ENCODE data around the gene DPYD.

DPYD gene

DNA sequence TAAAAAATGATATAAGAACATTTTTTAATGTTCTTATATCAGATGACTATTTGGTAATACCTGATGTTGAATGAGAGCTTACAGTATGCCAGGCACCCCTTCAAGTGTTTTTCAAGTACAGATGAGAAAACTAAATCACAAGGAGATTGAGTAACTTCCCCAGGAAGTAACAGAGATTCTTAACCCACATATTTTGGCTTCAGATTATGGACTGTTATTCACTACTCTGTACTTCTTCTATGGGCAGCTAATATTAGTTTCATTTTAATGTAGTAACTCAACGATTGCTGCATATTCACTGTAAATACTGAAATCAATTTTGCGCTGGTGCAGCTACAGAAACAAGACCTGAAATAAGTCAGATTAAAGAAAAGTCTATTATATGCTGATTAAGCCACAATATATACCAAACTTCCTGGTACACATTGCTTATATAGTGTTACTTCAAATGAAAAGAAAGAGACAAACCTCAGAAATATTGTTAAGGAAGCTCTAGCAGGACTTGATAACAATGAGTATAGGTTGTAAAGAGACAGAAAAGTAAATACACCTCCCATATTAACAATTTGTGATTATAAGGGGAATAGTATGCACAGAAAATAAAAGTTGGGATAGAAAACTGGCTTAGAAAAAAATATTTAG lies 19.7 kb downstream of the DPYD start:
- H4K20me1 ChIP-seq (ENCODE audit: low read depth, low read length): no peaks in the 10 kb centered on the region
- no peaks in the 10 kb centered on the region for H3K9me2 ChIP-seq (replicated peaks; ENCODE audit: insufficient read depth, low read length)
- TF ChIP-seq, protein P1, sequence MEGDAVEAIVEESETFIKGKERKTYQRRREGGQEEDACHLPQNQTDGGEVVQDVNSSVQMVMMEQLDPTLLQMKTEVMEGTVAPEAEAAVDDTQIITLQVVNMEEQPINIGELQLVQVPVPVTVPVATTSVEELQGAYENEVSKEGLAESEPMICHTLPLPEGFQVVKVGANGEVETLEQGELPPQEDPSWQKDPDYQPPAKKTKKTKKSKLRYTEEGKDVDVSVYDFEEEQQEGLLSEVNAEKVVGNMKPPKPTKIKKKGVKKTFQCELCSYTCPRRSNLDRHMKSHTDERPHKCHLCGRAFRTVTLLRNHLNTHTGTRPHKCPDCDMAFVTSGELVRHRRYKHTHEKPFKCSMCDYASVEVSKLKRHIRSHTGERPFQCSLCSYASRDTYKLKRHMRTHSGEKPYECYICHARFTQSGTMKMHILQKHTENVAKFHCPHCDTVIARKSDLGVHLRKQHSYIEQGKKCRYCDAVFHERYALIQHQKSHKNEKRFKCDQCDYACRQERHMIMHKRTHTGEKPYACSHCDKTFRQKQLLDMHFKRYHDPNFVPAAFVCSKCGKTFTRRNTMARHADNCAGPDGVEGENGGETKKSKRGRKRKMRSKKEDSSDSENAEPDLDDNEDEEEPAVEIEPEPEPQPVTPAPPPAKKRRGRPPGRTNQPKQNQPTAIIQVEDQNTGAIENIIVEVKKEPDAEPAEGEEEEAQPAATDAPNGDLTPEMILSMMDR (IDR thresholded peaks at IDR 0.05; ENCODE audit: insufficient read depth, low read length, poor library complexity, severe bottlenecking): no peak
- no peak for TF ChIP-seq EZH2phosphoT487 (conservative IDR thresholded peaks at IDR 0.05; ENCODE audit: low read length)
- H3K27me3 ChIP-seq (ENCODE audit: low read length): no peaks in the 10 kb centered on the region
- H2AFZ ChIP-seq (ENCODE audit: low read depth, low read length, severe bottlenecking): no peak overlapping the region
- H3K36me3 ChIP-seq (ENCODE audit: low read length): no peaks in the 10 kb centered on the region; the same call in none of the 2 replicates
- no peak overlapping the region for H3K4me2 ChIP-seq (ENCODE audit: low read depth, low read length, poor library complexity, severe bottlenecking)
- H3K4me3 ChIP-seq (ENCODE audit: insufficient read depth, low read length, poor library complexity, severe bottlenecking): no peak overlapping the region
- H3K79me2 ChIP-seq (ENCODE audit: insufficient read depth, low read length): no peaks in the 10 kb centered on the region
- no peak overlapping the region for H3K27ac ChIP-seq (ENCODE audit: low read depth, low read length)
- no peaks in the 10 kb centered on the region for H3F3A ChIP-seq (ENCODE audit: insufficient read depth)
- no peak overlapping the region for H3K9ac ChIP-seq (ENCODE audit: low read length)
- peaks cover 6% of the 10 kb centered on the region; the same call in 1 of the 2 replicates for H3K9me3 ChIP-seq (ENCODE audit: insufficient read depth, low read length)

DNA sequence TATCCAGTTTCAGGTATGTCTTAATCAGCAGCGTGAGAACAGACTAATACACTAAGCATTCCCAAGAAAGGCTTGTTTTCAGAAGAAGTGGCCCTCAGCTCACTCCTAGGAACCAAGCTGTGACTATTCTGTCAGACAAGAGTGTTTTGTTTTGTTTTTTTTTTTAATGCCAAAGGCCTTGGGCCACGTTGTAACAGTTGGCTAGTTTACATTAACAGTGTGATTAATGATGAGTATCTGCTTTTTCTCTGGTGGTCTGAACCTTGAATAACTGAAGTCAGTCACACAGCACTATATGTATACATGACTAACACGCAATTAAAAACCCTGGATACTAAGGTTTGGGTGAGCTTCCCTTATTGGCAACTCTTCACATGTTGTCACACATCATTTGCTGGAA lies 21.9 kb downstream of the DPYD start:
- H3K9ac ChIP-seq (ENCODE audit: low read length): no peak overlapping the region
- no peaks in the 10 kb centered on the region; the same call in none of the 2 replicates for H3K36me3 ChIP-seq (ENCODE audit: low read length)
- H3K4me2 ChIP-seq (ENCODE audit: low read depth, low read length, poor library complexity, severe bottlenecking): no peak overlapping the region
- no peaks in the 10 kb centered on the region for H3F3A ChIP-seq (ENCODE audit: insufficient read depth)
- no peak overlapping the region for H3K4me3 ChIP-seq (ENCODE audit: insufficient read depth, low read length, poor library complexity, severe bottlenecking)
- H4K20me1 ChIP-seq (ENCODE audit: low read depth, low read length): no peaks in the 10 kb centered on the region
- H3K9me2 ChIP-seq (replicated peaks; ENCODE audit: insufficient read depth, low read length): no peaks in the 10 kb centered on the region
- no peaks in the 10 kb centered on the region for H3K79me2 ChIP-seq (ENCODE audit: insufficient read depth, low read length)
- TF ChIP-seq, protein P1 (IDR thresholded peaks at IDR 0.05; ENCODE audit: insufficient read depth, low read length, poor library complexity, severe bottlenecking): no peak
- no peak for TF ChIP-seq EZH2phosphoT487 (conservative IDR thresholded peaks at IDR 0.05; ENCODE audit: low read length)
- H3K27me3 ChIP-seq (ENCODE audit: low read length): no peaks in the 10 kb centered on the region
- peaks cover 6% of the 10 kb centered on the region; the same call in 1 of the 2 replicates for H3K9me3 ChIP-seq (ENCODE audit: insufficient read depth, low read length)
- no peak overlapping the region for H2AFZ ChIP-seq (ENCODE audit: low read depth, low read length, severe bottlenecking)
- no peak overlapping the region for H3K27ac ChIP-seq (ENCODE audit: low read depth, low read length)

DNA sequence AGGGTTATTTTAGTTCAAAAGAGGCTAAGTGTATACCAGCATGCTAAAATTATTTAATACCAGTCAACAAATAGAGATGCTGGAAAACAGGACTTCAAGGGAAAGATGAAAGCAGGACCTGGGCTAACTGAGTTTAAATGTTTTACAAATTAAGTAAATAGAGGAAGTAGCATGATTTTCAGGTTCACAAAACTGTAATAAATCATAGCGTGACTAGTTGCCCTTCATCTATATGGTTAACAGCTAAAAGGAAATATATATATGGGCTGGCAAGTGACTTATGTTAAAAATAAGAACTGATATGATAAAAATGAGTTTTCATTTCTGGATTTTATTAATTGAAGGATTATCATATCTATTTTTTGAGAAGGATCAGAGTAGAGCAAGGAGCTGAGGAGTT lies 25.6 kb downstream of the DPYD start:
- Histone ChIP-seq H3K36me3 (ENCODE audit: low read length) (no peaks in the 10 kb centered on the region; the same call in none of the 2 replicates), H3K4me3 (ENCODE audit: insufficient read depth, low read length, poor library complexity, severe bottlenecking) (no peak overlapping the region), H3K27me3 (ENCODE audit: low read length) (no peaks in the 10 kb centered on the region), H3F3A (ENCODE audit: insufficient read depth) (no peaks in the 10 kb centered on the region), H3K4me2 (ENCODE audit: low read depth, low read length, poor library complexity, severe bottlenecking) (no peak overlapping the region), H3K9me3 (ENCODE audit: insufficient read depth, low read length) (peaks cover 6% of the 10 kb centered on the region; the same call in 1 of the 2 replicates), H2AFZ (ENCODE audit: low read depth, low read length, severe bottlenecking) (no peak overlapping the region), H3K79me2 (ENCODE audit: insufficient read depth, low read length) (no peaks in the 10 kb centered on the region), H3K27ac (ENCODE audit: low read depth, low read length) (no peak overlapping the region), H3K9ac (ENCODE audit: low read length) (no peak overlapping the region), H3K9me2 (replicated peaks; ENCODE audit: insufficient read depth, low read length) (no peaks in the 10 kb centered on the region), H4K20me1 (ENCODE audit: low read depth, low read length) (no peaks in the 10 kb centered on the region)
- no peak for TF ChIP-seq EZH2phosphoT487 (conservative IDR thresholded peaks at IDR 0.05; ENCODE audit: low read length)
- TF ChIP-seq, protein P1 (IDR thresholded peaks at IDR 0.05; ENCODE audit: insufficient read depth, low read length, poor library complexity, severe bottlenecking): no peak

All from SU-DHL-6 (cell line).